HG03565 (cell line): ENCODE data around the gene CNR1.
A peak's percentile ranks its signal among the peaks of the same experiment; 100 is the strongest.

ENCODE experiments used
- ATAC-seq: cut with Tn5 transposase; IDR thresholded peaks from one replicate; pipeline ENCODE4 v1.9.1; 2021; ENCODE audit warnings: mild to moderate bottlenecking, moderate library complexity; ENCODE audit not compliant: unreplicated experiment

The CNR1 gene

GRCh38 chr6:88144637-88145297 is 21.4 kb downstream of the CNR1 start:
- no peak for ATAC-seq

GRCh38 chr6:88143421-88144157 is 22.6 kb downstream of the CNR1 start:
- no peak for ATAC-seq

- no peak for ATAC-seq
Observed at GRCh38 chr6:88142297-88142668, 23.9 kb downstream of the CNR1 start.

- peak; percentile 90 for ATAC-seq
Observed at GRCh38 chr6:88141561-88142296, 24.4 kb downstream of the CNR1 start.

GRCh38 chr6:88137915-88138314 is 28.2 kb downstream of the CNR1 start:
- no peak for ATAC-seq

GRCh38 chr6:88135578-88136114 is 30.5 kb downstream of the CNR1 start:
- peak; percentile 72 for ATAC-seq

- no peak for ATAC-seq
Observed at GRCh38 chr6:88134575-88134974, 31.6 kb downstream of the CNR1 start.

- no peak for ATAC-seq
Observed at GRCh38 chr6:88133718-88134117, 32.4 kb downstream of the CNR1 start.

GRCh38 chr6:88124925-88125557 is 41.1 kb downstream of the CNR1 start:
- no peak for ATAC-seq

- ATAC-seq = no peak
Observed at GRCh38 chr6:88120635-88121034, 45.5 kb downstream of the CNR1 start.

- no peak for ATAC-seq
Observed at GRCh38 chr6:88119769-88120168, 46.4 kb downstream of the CNR1 start.

GRCh38 chr6:88116276-88116675 is 49.9 kb downstream of the CNR1 start:
- ATAC-seq = no peak

GRCh38 chr6:88115307-88115706 is 50.8 kb downstream of the CNR1 start:
- no peak for ATAC-seq

- no peak for ATAC-seq
Observed at GRCh38 chr6:88114838-88115237, 51.3 kb downstream of the CNR1 start.

- ATAC-seq = no peak
Observed at GRCh38 chr6:88111991-88112390, 54.2 kb downstream of the CNR1 start.

- ATAC-seq = no peak
Observed at GRCh38 chr6:88107241-88107640, 58.9 kb downstream of the CNR1 start.

- ATAC-seq = no peak
Observed at GRCh38 chr6:88105741-88106340, 60.3 kb downstream of the CNR1 start.
